Activated naive CD8-positive, alpha-beta T cell (primary cell): ENCODE measurements around the gene PILRA.
A peak's percentile ranks its signal among the peaks of the same experiment; 100 is the strongest.
"Not testable (repeated sequence)": the region's sequence is repeated elsewhere in the genome, so short reads cannot be mapped to it uniquely, and the experiment has no call there.

Experiments
- H3K27ac Mint-ChIP-seq: one replicate; pipeline ENCODE4 v1.8.0; 2021; ENCODE audit warnings: mixed read lengths
- H3K27me3 Mint-ChIP-seq: one replicate; pipeline ENCODE4 v1.8.0; 2021; ENCODE audit warnings: mixed read lengths
- H3K36me3 Mint-ChIP-seq: one replicate; pipeline ENCODE4 v1.8.0; 2021; ENCODE audit warnings: mixed read lengths
- H3K4me1 Mint-ChIP-seq: one replicate; pipeline ENCODE4 v1.8.0; 2021; ENCODE audit warnings: low read depth, mixed read lengths
- H3K4me3 Mint-ChIP-seq: one replicate; pipeline ENCODE4 v1.8.0; 2021; ENCODE audit warnings: mild to moderate bottlenecking, mixed read lengths
- H3K9me3 Mint-ChIP-seq: one replicate; pipeline ENCODE4 v1.8.0; 2021; ENCODE audit warnings: low read depth, mixed read lengths

PILRA gene

GRCh38 chr7:100367251-100367620 is 6.1 kb upstream of the PILRA start:
- no peaks in the 10 kb centered on the region for H3K27me3 Mint-ChIP-seq
- H3K36me3 Mint-ChIP-seq, result peaks cover 9% of the 10 kb centered on the region
- H3K4me1 Mint-ChIP-seq, result peaks cover 44% of the 10 kb centered on the region
- no peaks in the 10 kb centered on the region for H3K9me3 Mint-ChIP-seq
- peak overlapping the region; percentile 64 for H3K27ac Mint-ChIP-seq
- no peak overlapping the region for H3K4me3 Mint-ChIP-seq

- Mint-ChIP-seq H3K27me3 (no peaks in the 10 kb centered on the region), H3K27ac (peak overlapping the region; percentile 64), H3K36me3 (peaks cover 8% of the 10 kb centered on the region), H3K4me1 (peaks cover 48% of the 10 kb centered on the region), H3K9me3 (no peaks in the 10 kb centered on the region), H3K4me3 (no peak overlapping the region)
Observed at GRCh38 chr7:100367676-100368613, 5.3 kb upstream of the PILRA start.

- H3K36me3 Mint-ChIP-seq, result peaks cover 3% of the 10 kb centered on the region
- no peaks in the 10 kb centered on the region for H3K27me3 Mint-ChIP-seq
- H3K9me3 Mint-ChIP-seq, result no peaks in the 10 kb centered on the region
- H3K4me3 Mint-ChIP-seq, result no peak overlapping the region
- H3K27ac Mint-ChIP-seq, result peak overlapping the region; percentile 61
- H3K4me1 Mint-ChIP-seq, result peaks cover 50% of the 10 kb centered on the region
Observed at GRCh38 chr7:100369105-100369504, 4.2 kb upstream of the PILRA start.

- Mint-ChIP-seq H3K27me3 (no peaks in the 10 kb centered on the region), H3K4me3 (no peak overlapping the region), H3K9me3 (no peaks in the 10 kb centered on the region), H3K4me1 (peaks cover 54% of the 10 kb centered on the region), H3K36me3 (peaks cover 3% of the 10 kb centered on the region), H3K27ac (no peak overlapping the region)
Observed at GRCh38 chr7:100370303-100370702, 3.0 kb upstream of the PILRA start.

GRCh38 chr7:100370746-100371145 is 2.5 kb upstream of the PILRA start:
- H3K27me3 Mint-ChIP-seq, result no peaks in the 10 kb centered on the region
- no peaks in the 10 kb centered on the region for H3K9me3 Mint-ChIP-seq
- peak overlapping the region; percentile 18 for H3K27ac Mint-ChIP-seq
- peaks cover 51% of the 10 kb centered on the region for H3K4me1 Mint-ChIP-seq
- H3K36me3 Mint-ChIP-seq, result peaks cover 3% of the 10 kb centered on the region
- no peak overlapping the region for H3K4me3 Mint-ChIP-seq

- no peaks in the 10 kb centered on the region for H3K9me3 Mint-ChIP-seq
- H3K36me3 Mint-ChIP-seq, result no peaks in the 10 kb centered on the region
- no peaks in the 10 kb centered on the region for H3K27me3 Mint-ChIP-seq
- peaks cover 42% of the 10 kb centered on the region for H3K4me1 Mint-ChIP-seq
- H3K4me3 Mint-ChIP-seq, result no peak overlapping the region
- peak overlapping the region; percentile 58 for H3K27ac Mint-ChIP-seq
Observed at GRCh38 chr7:100371561-100372171, 1.6 kb upstream of the PILRA start.

- Mint-ChIP-seq H3K4me3 (peak overlapping the region; percentile 47), H3K4me1 (peaks cover 36% of the 10 kb centered on the region)
Observed at GRCh38 chr7:100372256-100372655, 1.0 kb upstream of the PILRA start.

GRCh38 chr7:100372694-100373093 is 593 bp upstream of the PILRA start:
- Mint-ChIP-seq H3K36me3 (no peaks in the 10 kb centered on the region), H3K4me1 (peaks cover 32% of the 10 kb centered on the region), H3K27ac (peak overlapping the region; percentile 78), H3K9me3 (no peaks in the 10 kb centered on the region), H3K27me3 (no peaks in the 10 kb centered on the region), H3K4me3 (peak overlapping the region; percentile 47)

More at GRCh38 chr7:100372256-100372655, 1.0 kb upstream of the PILRA start:
- peak overlapping the region; percentile 78 for H3K27ac Mint-ChIP-seq
- no peaks in the 10 kb centered on the region for H3K36me3 Mint-ChIP-seq
- no peaks in the 10 kb centered on the region for H3K9me3 Mint-ChIP-seq
- no peaks in the 10 kb centered on the region for H3K27me3 Mint-ChIP-seq

GRCh38 chr7:100373870-100374598 is 747 bp downstream of the PILRA start:
- Mint-ChIP-seq H3K4me1 (peaks cover 29% of the 10 kb centered on the region), H3K27ac (peak overlapping the region; percentile 73)
- not testable (repeated sequence) for H3K36me3 Mint-ChIP-seq, H3K9me3 Mint-ChIP-seq, H3K27me3 Mint-ChIP-seq, H3K4me3 Mint-ChIP-seq

GRCh38 chr7:100374601-100375000 is 1.3 kb downstream of the PILRA start:
- Mint-ChIP-seq H3K27me3 (no peaks in the 10 kb centered on the region), H3K36me3 (no peaks in the 10 kb centered on the region), H3K9me3 (no peaks in the 10 kb centered on the region), H3K4me1 (peaks cover 29% of the 10 kb centered on the region), H3K27ac (no peak overlapping the region), H3K4me3 (no peak overlapping the region)

GRCh38 chr7:100376066-100376465 is 2.8 kb downstream of the PILRA start:
- Mint-ChIP-seq H3K4me3 (no peak overlapping the region), H3K36me3 (no peaks in the 10 kb centered on the region), H3K9me3 (no peaks in the 10 kb centered on the region), H3K27me3 (no peaks in the 10 kb centered on the region), H3K27ac (no peak overlapping the region), H3K4me1 (peaks cover 25% of the 10 kb centered on the region)

- H3K27ac Mint-ChIP-seq, result no peak overlapping the region
- H3K9me3 Mint-ChIP-seq, result no peaks in the 10 kb centered on the region
- no peaks in the 10 kb centered on the region for H3K36me3 Mint-ChIP-seq
- peaks cover 18% of the 10 kb centered on the region for H3K4me1 Mint-ChIP-seq
- H3K27me3 Mint-ChIP-seq, result no peaks in the 10 kb centered on the region
- no peak overlapping the region for H3K4me3 Mint-ChIP-seq
Observed at GRCh38 chr7:100378114-100378755, 4.9 kb downstream of the PILRA start.

- Mint-ChIP-seq H3K27ac (no peak overlapping the region), H3K36me3 (no peaks in the 10 kb centered on the region), H3K4me3 (no peak overlapping the region), H3K9me3 (no peaks in the 10 kb centered on the region), H3K4me1 (peaks cover 10% of the 10 kb centered on the region), H3K27me3 (no peaks in the 10 kb centered on the region)
Observed at GRCh38 chr7:100380196-100380595, 6.9 kb downstream of the PILRA start.

- not testable (repeated sequence) for H3K27ac Mint-ChIP-seq, H3K27me3 Mint-ChIP-seq, H3K9me3 Mint-ChIP-seq, H3K4me1 Mint-ChIP-seq, H3K4me3 Mint-ChIP-seq, H3K36me3 Mint-ChIP-seq
Observed at GRCh38 chr7:100381531-100382233, 8.4 kb downstream of the PILRA start.
